Dendritic cell treated with granulocyte-macrophage colony-stimulating factor and Interleukin-4, amounts not matched to agents 40 ng/mL and 50 ng/mL, for 4 days (primary cell): ENCODE results near the gene GH1.
"Not testable (repeated sequence)": the region's sequence is repeated elsewhere in the genome, so short reads cannot be mapped to it uniquely, and the experiment has no call there.

Experiments used
- H3K27ac Mint-ChIP-seq: one replicate; pipeline ENCODE4 v1.8.0; 2022; ENCODE audit warnings: mild to moderate bottlenecking, mixed read lengths
- H3K27me3 Mint-ChIP-seq: one replicate; pipeline ENCODE4 v1.8.0; 2022; ENCODE audit warnings: mild to moderate bottlenecking, mixed read lengths
- H3K36me3 Mint-ChIP-seq: one replicate; pipeline ENCODE4 v1.8.0; 2022; ENCODE audit warnings: low read depth, mixed read lengths
- H3K4me1 Mint-ChIP-seq: one replicate; pipeline ENCODE4 v1.8.0; 2022; ENCODE audit warnings: low read depth, mixed read lengths
- H3K4me3 Mint-ChIP-seq: one replicate; pipeline ENCODE4 v1.8.0; 2022; ENCODE audit warnings: mild to moderate bottlenecking, moderate library complexity, mixed read lengths
- H3K9me3 Mint-ChIP-seq: one replicate; pipeline ENCODE4 v1.8.0; 2022; ENCODE audit warnings: mixed read lengths
- intact Hi-C: fragments of 100-400 bp; cut with micrococcal nuclease; formaldehyde crosslinking; loops from one replicate; pipeline ENCODE4 v1.15.0; 2022

GH1 gene

DNA sequence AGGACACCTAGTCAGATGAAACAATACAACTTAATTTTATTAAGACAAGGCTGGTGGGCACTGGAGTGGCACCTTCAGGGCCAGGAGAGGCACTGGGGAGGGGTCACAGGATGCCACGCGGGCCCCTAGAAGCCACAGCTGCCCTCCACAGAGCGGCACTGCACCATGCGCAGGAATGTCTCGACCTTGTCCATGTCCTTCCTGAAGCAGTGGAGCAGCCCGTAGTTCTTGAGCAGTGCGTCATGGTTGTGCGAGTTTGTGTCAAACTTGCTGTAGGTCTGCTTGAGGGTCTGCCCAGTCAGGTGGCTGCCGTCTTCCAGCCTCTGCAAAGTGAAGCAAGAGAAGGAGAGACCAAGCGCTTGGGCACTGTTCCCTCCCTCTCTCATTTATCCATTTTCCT is 9.1 kb downstream of the GH1 start:
- H3K27ac Mint-ChIP-seq, H3K4me1 Mint-ChIP-seq, H3K9me3 Mint-ChIP-seq, H3K36me3 Mint-ChIP-seq, H3K4me3 Mint-ChIP-seq, intact Hi-C loops, H3K27me3 Mint-ChIP-seq: not testable (repeated sequence)

DNA sequence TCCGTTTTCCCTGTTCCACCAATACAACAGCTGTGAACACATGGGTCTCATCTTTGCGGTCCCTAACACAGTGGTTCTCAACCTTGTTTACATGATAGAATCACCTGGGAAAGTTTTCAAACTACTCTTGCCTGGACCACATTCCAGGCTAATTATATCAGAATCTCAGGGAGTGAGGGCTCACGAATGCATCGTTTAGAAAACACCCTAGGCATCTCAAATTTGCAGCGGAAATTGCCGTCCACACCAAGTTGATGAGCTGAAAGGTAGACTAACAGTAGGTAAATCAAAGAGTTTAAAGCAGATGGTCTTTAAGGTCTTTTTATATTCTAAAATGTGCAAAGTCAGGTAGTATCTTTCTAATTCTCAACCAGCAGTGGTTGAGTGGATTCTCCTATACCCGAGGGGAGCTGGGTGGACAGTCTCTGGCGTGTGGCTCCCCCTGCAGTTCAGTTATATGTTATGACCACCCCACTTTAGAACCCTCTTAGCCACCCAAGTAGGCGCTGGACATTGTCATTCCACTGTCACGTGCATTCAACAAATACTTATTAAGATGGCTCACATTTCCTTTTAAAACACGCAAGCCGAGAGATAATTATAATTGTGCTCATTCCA is 11.4 kb downstream of the GH1 start:
- H3K27ac Mint-ChIP-seq, H3K4me3 Mint-ChIP-seq, intact Hi-C loops, H3K4me1 Mint-ChIP-seq, H3K27me3 Mint-ChIP-seq, H3K9me3 Mint-ChIP-seq, H3K36me3 Mint-ChIP-seq: not testable (repeated sequence)

DNA sequence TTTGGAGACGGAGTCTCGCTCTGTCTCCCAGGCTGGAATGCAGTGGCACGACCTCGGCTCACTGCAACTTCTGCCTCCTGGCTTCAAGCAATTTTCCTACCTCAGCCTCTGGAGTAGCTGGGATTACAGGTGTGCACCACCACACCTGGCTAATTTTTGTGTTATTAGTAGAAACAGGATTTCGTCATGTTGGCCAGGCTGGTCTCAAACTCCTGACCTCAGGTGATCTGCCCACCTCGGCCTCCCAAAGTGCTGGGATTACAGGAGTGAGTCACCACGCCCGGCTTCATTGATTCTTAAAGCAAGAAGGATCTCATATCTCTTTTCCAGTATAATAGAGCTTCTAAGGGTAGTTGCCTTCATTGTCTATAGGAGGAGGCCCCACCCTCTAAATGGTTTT is 13.8 kb downstream of the GH1 start:
- H3K36me3 Mint-ChIP-seq, H3K4me1 Mint-ChIP-seq, H3K27ac Mint-ChIP-seq, intact Hi-C loops, H3K9me3 Mint-ChIP-seq, H3K4me3 Mint-ChIP-seq: not testable (repeated sequence)
- peaks cover 10% of the 10 kb centered on the region for H3K27me3 Mint-ChIP-seq

DNA sequence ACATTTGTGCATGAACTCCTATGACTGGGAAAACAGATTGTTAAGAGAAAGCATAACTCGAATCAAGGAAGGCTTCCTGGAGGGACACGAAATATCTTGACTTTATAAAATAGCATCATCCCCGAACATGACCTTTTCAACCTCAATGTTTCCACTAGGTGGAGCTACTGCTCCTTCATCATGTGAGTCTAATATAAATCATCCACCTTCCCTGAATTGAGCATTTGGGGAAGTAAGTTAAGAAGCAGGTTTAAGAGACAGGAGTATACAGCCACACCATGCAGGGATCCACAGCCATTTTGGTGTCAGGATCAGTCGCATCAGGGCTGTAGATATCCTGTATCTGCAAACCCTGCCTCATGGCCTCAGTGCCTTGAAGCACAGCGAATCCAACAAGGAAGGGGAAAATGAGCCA is 14.8 kb downstream of the GH1 start:
- H3K36me3 Mint-ChIP-seq, intact Hi-C loops, H3K4me3 Mint-ChIP-seq, H3K9me3 Mint-ChIP-seq, H3K4me1 Mint-ChIP-seq, H3K27ac Mint-ChIP-seq: not testable (repeated sequence)
- peaks cover 12% of the 10 kb centered on the region for H3K27me3 Mint-ChIP-seq

- H3K27ac Mint-ChIP-seq, H3K9me3 Mint-ChIP-seq, H3K36me3 Mint-ChIP-seq, intact Hi-C loops, H3K4me1 Mint-ChIP-seq, H3K4me3 Mint-ChIP-seq: not testable (repeated sequence)
- peaks cover 12% of the 10 kb centered on the region for H3K27me3 Mint-ChIP-seq
Observed at GRCh38 chr17:63901971-63902370, 16.7 kb downstream of the GH1 start.

DNA sequence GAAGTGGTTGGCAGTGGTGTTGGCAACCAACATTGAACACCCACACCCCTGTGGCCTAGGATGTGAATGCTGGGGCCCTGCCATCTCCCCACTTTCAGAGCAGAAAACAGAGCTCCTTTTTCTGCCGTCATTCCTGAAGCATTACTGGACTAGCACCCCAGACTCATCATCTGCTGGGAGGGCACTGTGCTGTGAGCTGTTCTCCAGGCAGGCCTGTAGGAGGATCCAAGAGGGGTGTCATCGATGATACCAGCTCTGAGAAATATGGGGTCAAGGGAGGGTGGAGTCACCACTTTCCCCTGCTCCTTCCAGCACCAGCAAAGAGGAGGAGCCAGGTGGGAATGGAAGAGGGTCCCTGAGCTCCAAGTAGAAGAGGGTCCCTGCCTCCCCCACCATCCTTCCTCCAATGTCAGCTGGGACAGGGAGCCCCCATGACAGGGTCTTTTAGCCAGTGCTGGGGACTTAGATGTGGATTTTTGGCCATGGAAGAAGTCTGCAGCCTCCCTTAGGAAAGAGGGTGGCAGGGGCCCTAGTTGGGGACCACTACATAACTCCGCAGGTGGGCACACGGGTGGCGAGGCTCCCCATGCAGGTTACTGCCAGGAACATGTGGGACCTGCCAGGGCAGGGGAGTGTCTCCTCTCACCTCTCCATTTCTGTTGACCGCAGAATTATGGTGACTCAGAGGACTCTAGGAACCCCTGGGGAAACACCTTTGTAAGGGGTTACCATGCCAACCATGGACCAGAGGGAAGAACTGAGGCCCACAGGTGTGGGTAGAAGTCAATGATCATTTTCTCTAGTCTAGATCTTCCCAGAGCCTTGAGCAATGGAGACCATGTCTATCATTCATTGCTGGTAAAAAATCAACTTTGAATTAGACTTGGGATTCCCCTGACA is 19.5 kb downstream of the GH1 start:
- H3K27ac Mint-ChIP-seq, H3K9me3 Mint-ChIP-seq, H3K36me3 Mint-ChIP-seq, H3K4me3 Mint-ChIP-seq, H3K4me1 Mint-ChIP-seq, intact Hi-C loops: not testable (repeated sequence)
- H3K27me3 Mint-ChIP-seq = peaks cover 18% of the 10 kb centered on the region

DNA sequence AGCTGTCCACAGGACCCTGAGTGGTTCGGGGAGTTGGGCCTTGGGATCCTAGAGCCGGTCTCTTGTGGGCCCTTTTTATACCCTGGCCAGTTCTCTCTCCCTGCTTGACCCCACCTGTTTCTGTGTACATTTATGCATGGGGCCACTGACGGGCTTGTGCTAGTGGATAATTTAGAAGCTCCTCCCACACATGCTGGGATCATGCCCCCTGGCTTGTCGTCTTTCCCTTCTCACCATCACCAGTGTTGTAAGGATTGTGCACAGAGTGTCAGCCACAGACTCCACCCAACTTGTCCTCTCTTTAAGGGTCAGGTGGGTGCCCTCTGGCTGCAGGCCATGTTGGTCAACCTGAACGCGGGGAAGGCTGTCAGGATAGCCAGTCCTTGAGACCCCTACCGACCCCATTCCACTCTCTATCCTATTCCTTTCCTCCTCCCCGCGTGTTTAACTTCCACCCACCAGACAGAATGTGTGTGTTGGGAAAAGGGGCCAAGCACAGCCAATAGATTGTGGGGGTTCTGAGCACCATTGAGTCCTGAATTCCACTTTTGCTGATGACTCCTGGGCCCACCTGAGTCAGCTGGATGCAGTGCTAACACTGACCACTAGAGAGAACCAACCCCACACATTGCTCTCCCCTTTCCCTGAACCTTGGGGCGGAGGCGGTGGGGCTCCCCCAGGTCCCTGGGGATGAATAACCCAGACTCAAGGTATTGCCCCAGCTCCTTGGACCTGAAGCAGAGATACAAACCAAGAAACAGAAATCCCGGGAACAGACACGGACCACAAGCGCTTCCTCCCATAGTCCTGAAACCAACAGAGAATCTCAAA is 21.9 kb downstream of the GH1 start, which contains the start of gene CSH1:
Gene CSH1 (minus strand): TSS at position 51 of the 831 bp plus-strand sequence. CDS start 63 bp downstream, outside the sequence.
- intact Hi-C loops, H3K4me1 Mint-ChIP-seq, H3K9me3 Mint-ChIP-seq, H3K36me3 Mint-ChIP-seq, H3K4me3 Mint-ChIP-seq, H3K27ac Mint-ChIP-seq: not testable (repeated sequence)
- peaks cover 18% of the 10 kb centered on the region for H3K27me3 Mint-ChIP-seq

DNA sequence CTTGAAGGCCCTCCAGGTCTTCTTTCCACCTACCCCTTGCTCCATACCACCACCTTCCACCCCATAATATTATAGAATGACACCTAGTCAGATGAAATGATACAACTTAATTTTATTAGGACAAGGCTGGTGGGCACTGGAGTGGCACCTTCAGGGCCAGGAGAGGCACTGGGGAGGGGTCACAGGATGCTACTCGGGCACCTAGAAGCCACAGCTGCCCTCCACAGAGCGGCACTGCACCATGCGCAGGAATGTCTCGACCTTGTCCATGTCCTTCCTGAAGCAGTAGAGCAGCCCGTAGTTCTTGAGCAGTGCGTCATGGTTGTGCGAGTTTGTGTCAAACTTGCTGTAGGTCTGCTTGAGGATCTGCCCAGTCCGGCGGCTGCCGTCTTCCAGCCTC is 23.8 kb downstream of the GH1 start:
- H3K27ac Mint-ChIP-seq, H3K9me3 Mint-ChIP-seq, H3K4me3 Mint-ChIP-seq, H3K4me1 Mint-ChIP-seq, H3K27me3 Mint-ChIP-seq, H3K36me3 Mint-ChIP-seq, intact Hi-C loops: not testable (repeated sequence)

GRCh38 chr17:63894021-63894420 is 24.6 kb downstream of the GH1 start:
- H3K4me1 Mint-ChIP-seq, intact Hi-C loops, H3K36me3 Mint-ChIP-seq, H3K4me3 Mint-ChIP-seq, H3K27me3 Mint-ChIP-seq, H3K27ac Mint-ChIP-seq, H3K9me3 Mint-ChIP-seq: not testable (repeated sequence)

- H3K27ac Mint-ChIP-seq, H3K4me3 Mint-ChIP-seq, intact Hi-C loops, H3K36me3 Mint-ChIP-seq, H3K27me3 Mint-ChIP-seq, H3K9me3 Mint-ChIP-seq: not testable (repeated sequence)
- peaks cover 11% of the 10 kb centered on the region for H3K4me1 Mint-ChIP-seq
Observed at GRCh38 chr17:63892316-63893037, 26.2 kb downstream of the GH1 start.

GRCh38 chr17:63889026-63889848 is 29.4 kb downstream of the GH1 start:
- H3K4me3 Mint-ChIP-seq = not testable (repeated sequence)

DNA sequence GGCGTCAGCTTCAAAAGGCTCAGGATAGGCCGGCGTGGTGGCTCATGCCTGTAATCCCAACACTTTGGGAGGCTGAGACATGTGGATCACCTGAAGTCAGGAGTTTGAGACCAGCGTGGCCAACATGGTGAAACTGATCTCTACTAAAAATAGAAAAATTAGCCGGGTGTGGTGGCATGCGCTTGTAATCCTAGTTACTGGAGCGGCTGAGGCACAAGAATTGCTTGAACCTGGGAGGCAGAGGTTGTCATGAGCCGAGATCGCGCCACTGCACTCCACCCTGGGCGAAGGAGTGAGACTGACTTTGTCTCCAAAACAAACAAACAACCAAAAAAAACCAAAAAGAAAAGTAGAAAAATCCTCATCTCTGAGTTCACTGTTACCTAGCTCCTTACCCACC is 33.5 kb downstream of the GH1 start:
- H3K36me3 Mint-ChIP-seq, H3K9me3 Mint-ChIP-seq, H3K4me3 Mint-ChIP-seq, intact Hi-C loops, H3K27ac Mint-ChIP-seq: not testable (repeated sequence)
- Mint-ChIP-seq H3K27me3 (peaks cover 15% of the 10 kb centered on the region), H3K4me1 (peaks cover 16% of the 10 kb centered on the region)

More at GRCh38 chr17:63889026-63889848, 29.4 kb downstream of the GH1 start:
- intact Hi-C loops, H3K27ac Mint-ChIP-seq, H3K9me3 Mint-ChIP-seq, H3K36me3 Mint-ChIP-seq: not testable (repeated sequence)
- H3K4me1 Mint-ChIP-seq = peaks cover 11% of the 10 kb centered on the region
- peaks cover 12% of the 10 kb centered on the region for H3K27me3 Mint-ChIP-seq

DNA sequence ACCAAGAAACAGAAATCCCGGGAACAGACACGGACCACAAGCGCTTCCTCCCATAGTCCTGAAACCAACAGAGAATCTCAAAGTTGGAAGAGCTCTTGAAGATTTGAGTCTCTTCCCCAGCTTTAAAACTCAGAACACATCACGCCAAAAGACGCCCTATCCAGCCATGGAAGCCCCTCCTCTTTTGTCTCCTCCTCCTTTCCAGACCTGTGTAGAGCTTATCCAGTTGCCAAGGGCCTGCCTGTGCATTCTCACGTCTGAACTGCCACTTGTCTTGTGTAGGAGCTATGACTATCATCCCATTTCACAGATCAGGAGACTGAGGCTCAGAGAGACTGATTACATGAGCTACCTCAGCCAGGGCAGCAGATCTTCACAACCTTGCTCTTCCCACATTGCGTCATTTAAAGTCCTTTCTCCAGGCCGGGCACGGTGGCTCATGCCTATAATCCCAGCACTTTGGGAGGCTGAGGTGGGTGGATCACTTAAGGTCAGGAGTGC is 36.0 kb downstream of the GH1 start:
- H3K36me3 Mint-ChIP-seq, intact Hi-C loops: not testable (repeated sequence)

More for the DNA sequence above, 36.0 kb downstream of the GH1 start:
- not testable (repeated sequence) for H3K4me1 Mint-ChIP-seq, H3K9me3 Mint-ChIP-seq, H3K4me3 Mint-ChIP-seq, H3K27ac Mint-ChIP-seq
- peaks cover 26% of the 10 kb centered on the region for H3K27me3 Mint-ChIP-seq
